HG03196 (cell line): ENCODE results near the gene RELL1.
"Not testable (repeated sequence)": the region's sequence is repeated elsewhere in the genome, so short reads cannot be mapped to it uniquely, and the experiment has no call there.

Experiments used
- ATAC-seq: cut with Tn5 transposase; IDR thresholded peaks from one replicate; pipeline ENCODE4 v1.9.1; 2021; ENCODE audit not compliant: unreplicated experiment

The RELL1 gene

GRCh38 chr4:37693450-37694190 is 7.4 kb upstream of the RELL1 start:
- no peak for ATAC-seq

GRCh38 chr4:37693030-37693429 is 6.9 kb upstream of the RELL1 start:
- ATAC-seq: no peak

GRCh38 chr4:37690976-37691375 is 4.8 kb upstream of the RELL1 start:
- ATAC-seq: no peak

GRCh38 chr4:37689353-37690095 is 3.3 kb upstream of the RELL1 start:
- ATAC-seq: no peak

- no peak for ATAC-seq
Observed at GRCh38 chr4:37687681-37688080, 1.5 kb upstream of the RELL1 start.

GRCh38 chr4:37687194-37687562 is 1.0 kb upstream of the RELL1 start:
- ATAC-seq: no peak

- peak; percentile 12 for ATAC-seq
Observed at GRCh38 chr4:37685823-37686372, 278 bp downstream of the RELL1 start.

- no peak for ATAC-seq
Observed at GRCh38 chr4:37685161-37685822, 884 bp downstream of the RELL1 start.

- no peak for ATAC-seq
Observed at GRCh38 chr4:37684154-37684553, 2.0 kb downstream of the RELL1 start.

- ATAC-seq: peak; percentile 27
Observed at GRCh38 chr4:37682701-37683401, 3.3 kb downstream of the RELL1 start.

- no peak for ATAC-seq
Observed at GRCh38 chr4:37680089-37680488, 6.1 kb downstream of the RELL1 start.

- no peak for ATAC-seq
Observed at GRCh38 chr4:37679301-37679700, 6.9 kb downstream of the RELL1 start.

GRCh38 chr4:37678624-37679023 is 7.6 kb downstream of the RELL1 start:
- ATAC-seq: no peak

GRCh38 chr4:37675587-37676290 is 10.4 kb downstream of the RELL1 start:
- ATAC-seq: peak; percentile 89

- ATAC-seq: no peak
Observed at GRCh38 chr4:37674439-37674838, 11.7 kb downstream of the RELL1 start.

- ATAC-seq: no peak
Observed at GRCh38 chr4:37673538-37674192, 12.5 kb downstream of the RELL1 start.

- no peak for ATAC-seq
Observed at GRCh38 chr4:37671072-37671471, 15.1 kb downstream of the RELL1 start.

GRCh38 chr4:37670249-37670648 is 15.9 kb downstream of the RELL1 start:
- ATAC-seq: no peak

- not testable (repeated sequence) for ATAC-seq
Observed at GRCh38 chr4:37669124-37669523, 17.1 kb downstream of the RELL1 start.
